SK-N-SH (cell line): ENCODE measurements around the gene EPYC.

ENCODE experiments used
- CTCF ChIP-seq: fragments of 200-600 bp; sonication (generic); IDR thresholded peaks from 2 replicates; pipeline ENCODE4 v1.6.1; 2017; ENCODE audit warnings: antibody characterized with exemption, mild to moderate bottlenecking, moderate library complexity
- FOSL2 ChIP-seq: IDR thresholded peaks from 2 replicates; pipeline ENCODE4 v1.4.0; 2012; ENCODE audit warnings: low read depth, mild to moderate bottlenecking, moderate library complexity, borderline replicate concordance
- FOXJ3 ChIP-seq: sonication (generic); formaldehyde crosslinking; IDR thresholded peaks from 2 replicates; pipeline ENCODE4 v1.5.1; 2020; ENCODE audit warnings: mild to moderate bottlenecking, missing genetic modification reagents
- GATA2 ChIP-seq: sonication (generic); formaldehyde crosslinking; IDR thresholded peaks from 2 replicates; pipeline ENCODE4 v1.5.0; 2020; ENCODE audit warnings: mild to moderate bottlenecking, missing genetic modification reagents
- TAF1 ChIP-seq: IDR thresholded peaks from 2 replicates; pipeline ENCODE4 v1.6.1; 2012; ENCODE audit warnings: low read depth, mild to moderate bottlenecking, low read length, moderate library complexity, borderline replicate concordance

DNA sequence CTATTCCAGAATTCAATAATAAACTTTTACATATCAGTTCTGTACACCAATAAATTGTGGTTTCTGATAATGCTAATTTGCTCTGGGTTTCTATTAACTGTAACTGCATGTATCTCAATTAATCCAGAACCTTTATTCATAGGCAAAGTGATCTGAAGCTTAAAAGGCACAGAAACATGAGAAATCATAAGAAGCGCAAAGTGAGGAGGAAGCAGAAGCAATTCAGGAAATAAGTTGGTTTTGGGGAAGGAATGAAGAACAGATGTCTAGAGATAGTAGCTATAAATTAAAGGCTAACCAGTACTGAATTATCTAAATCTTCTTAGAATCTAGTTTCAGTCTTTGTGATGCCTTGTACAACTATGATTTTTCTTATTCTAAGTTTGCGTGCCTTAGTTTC is 28.5 kb upstream of the EPYC start:
- TF ChIP-seq TAF1 = no peak
- no peak for TF ChIP-seq GATA2
- no peak for TF ChIP-seq CTCF
- no peak for TF ChIP-seq FOSL2
- TF ChIP-seq FOXJ3 = no peak
